NCI-H1417 (cell line): ENCODE data around the gene NFATC2.
"Not testable (repeated sequence)": the region's sequence is repeated elsewhere in the genome, so short reads cannot be mapped to it uniquely, and the experiment has no call there.

ENCODE experiments used
- DNase-seq, 3 experiments: peaks; one replicate each; lab custom pipeline; 2025; lab: John Stamatoyannopoulos, UW

Gene NFATC2

DNA sequence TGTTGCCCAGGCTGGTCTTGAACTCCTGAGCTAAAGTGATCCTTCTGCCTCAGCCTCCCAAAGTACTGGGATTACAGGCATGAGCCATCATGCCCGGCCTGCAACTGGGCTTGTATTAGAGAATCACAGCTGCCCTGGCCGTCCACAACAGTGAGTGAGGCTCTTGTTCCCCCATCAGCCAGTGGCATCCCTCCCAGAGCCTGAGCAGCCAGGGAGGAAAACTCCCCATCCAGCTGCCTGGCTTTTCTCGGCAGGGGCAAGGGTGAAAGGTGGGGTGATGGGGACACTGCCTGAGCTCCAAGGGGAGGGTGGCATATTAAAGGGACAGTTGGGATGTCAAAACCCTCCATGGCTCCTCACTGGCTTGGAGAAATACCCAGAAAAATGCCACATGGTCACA is 185.6 kb downstream of the NFATC2 start:
- DNase-seq: no peak

- no peak for DNase-seq
These were observed 187.7 kb downstream of the NFATC2 start for GRCh38 chr20:51354769-51355319.

- no peak for DNase-seq
These were observed 188.2 kb downstream of the NFATC2 start for GRCh38 chr20:51354191-51354768.

DNA sequence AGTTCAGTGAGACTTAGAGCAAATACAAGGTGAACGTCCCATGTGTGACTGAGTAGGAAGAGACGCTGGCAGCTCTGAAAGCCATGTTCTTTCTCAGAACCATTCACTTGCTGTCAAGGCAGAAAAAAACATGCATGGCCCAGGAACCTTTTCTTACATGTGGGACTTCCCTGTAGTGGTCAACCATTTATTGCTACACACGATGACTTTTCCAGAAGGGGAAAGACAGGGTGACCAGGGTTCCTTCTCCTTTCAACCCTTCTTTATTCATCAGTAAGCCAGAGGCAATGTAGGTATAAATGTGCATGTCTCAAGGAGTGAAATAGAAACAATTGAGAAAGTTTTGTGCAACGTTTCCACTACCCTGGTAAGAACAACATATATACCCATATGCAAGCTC is 189.0 kb downstream of the NFATC2 start:
- no peak for DNase-seq

DNA sequence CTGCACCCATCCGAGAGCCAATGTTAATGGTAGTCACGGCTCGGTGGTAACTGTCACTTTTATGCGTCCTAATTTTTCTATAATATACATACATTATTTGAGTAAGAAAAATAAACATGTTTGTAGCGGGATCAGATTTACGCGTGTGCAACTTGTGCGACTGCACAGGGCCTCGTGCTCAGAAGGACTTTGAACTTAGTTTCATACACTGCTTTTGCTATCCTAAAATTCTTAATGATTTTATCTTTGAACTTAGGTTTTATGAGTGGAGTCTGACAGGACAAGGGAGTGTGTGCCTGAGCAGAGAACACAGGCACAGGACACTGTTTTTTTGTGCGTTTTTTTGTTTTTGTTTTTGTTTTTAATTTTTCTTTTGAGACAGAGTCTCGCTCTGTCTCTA is 189.7 kb downstream of the NFATC2 start:
- no peak for DNase-seq

DNA sequence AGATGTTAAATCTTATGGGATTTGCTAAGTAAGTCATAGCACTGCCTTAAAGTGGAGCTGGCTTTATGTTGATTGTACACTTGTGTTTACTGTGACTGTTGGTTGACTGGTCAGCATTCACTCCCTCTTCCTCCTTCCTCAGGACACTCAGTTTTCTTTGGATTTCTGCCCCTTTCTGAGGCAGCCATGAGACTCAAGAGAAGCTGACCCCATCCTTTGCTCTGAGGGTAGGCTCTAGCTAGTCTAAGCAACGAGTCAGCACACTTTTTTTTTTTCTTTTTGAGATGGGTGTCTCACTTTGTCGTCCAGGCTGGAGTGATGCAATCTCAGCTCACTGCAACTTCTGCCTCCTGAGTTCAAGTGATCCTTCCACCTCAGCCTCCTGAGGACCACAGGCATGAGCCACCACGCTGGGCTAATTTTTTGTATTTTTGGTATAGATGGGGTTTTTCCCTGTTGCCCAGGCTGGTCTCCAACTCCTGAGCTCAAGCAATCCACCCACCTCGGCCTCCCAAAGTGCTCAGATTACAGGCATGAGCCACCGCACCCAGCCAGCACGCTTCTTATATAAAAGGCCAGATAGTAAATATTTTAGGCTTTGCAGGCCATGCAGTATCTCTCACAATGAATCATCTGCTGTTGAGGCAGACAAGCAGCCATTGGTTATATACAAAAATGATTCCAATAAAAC is 191.4 kb downstream of the NFATC2 start:
- DNase-seq: no peak

GRCh38 chr20:51348876-51349275 is 193.6 kb downstream of the NFATC2 start:
- DNase-seq: no peak

- no peak for DNase-seq
These were observed 194.7 kb downstream of the NFATC2 start for GRCh38 chr20:51347831-51348230.

DNA sequence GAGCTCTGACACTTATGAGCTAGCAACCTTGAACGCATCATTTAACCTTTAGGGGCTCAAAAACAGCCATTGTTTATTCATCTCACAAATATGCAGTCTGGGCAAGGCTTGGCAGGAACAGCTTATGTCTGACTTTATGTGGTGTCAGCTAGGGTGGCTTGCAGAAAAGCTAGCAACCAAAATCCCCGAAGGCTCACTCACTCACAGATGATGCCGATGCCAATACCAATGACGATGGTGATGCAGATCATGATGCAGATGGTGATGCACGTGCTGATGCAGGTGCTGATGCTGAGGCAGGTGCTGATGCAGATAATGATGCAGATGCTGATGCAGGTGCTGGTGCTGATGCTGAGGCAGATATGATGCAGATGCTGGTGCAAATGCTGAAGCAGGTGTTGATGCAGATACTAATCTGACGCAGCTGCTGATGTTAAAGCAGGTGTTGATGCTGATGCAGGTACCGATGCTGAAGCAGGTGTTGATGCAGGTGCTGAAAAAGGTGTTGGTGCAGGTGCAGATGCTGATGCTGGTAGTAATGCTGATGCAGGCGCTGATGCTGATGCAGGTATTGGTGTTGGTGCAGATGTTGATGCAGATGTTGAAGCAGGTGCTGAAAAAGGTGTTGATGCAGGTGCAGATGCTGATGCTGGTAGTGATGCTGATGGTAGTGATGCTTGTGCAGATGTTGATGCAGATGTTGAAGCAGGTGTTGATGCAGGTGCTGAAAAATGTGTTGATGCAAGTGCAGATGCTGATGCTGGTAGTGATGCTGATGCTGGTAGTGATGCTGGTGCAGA is 195.6 kb downstream of the NFATC2 start:
- DNase-seq: no peak

DNA sequence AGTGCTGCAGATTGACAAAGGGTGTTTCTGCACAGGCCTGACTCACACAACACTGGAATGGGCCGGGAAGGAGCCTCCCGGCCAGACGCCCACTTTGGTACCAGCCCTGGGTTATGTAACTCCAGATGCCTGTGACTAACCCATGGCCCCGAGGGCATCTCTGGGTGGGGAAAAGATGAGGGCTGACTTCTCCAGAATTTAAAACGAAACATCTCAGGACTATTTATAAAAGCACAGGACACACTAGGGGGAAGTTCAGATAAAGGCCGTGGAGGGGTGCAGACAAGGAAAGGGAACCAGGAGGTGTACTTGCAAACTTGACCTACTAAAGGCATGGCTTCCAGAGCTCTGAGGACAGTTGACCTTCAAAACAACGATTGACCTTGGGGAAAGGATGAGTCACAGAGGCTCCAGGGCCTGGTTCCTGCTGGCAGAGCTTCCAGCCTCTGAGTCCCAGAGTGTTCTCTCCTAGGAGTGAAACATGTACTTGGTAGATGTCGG is 196.9 kb downstream of the NFATC2 start:
- no peak for DNase-seq

GRCh38 chr20:51343802-51344201 is 198.7 kb downstream of the NFATC2 start:
- not testable (repeated sequence) for DNase-seq

- no peak for DNase-seq
These were observed 199.8 kb downstream of the NFATC2 start for GRCh38 chr20:51342510-51343236.

- no peak for DNase-seq
These were observed 200.9 kb downstream of the NFATC2 start for GRCh38 chr20:51341581-51341980.

- peak in 1 of 3 experiments; percentile 40 for DNase-seq
These were observed 202.1 kb downstream of the NFATC2 start for GRCh38 chr20:51340451-51340840.

- peak in 2 of 3 experiments; percentile 80 to 96 for DNase-seq
These were observed 202.6 kb downstream of the NFATC2 start for GRCh38 chr20:51339721-51340450.

DNA sequence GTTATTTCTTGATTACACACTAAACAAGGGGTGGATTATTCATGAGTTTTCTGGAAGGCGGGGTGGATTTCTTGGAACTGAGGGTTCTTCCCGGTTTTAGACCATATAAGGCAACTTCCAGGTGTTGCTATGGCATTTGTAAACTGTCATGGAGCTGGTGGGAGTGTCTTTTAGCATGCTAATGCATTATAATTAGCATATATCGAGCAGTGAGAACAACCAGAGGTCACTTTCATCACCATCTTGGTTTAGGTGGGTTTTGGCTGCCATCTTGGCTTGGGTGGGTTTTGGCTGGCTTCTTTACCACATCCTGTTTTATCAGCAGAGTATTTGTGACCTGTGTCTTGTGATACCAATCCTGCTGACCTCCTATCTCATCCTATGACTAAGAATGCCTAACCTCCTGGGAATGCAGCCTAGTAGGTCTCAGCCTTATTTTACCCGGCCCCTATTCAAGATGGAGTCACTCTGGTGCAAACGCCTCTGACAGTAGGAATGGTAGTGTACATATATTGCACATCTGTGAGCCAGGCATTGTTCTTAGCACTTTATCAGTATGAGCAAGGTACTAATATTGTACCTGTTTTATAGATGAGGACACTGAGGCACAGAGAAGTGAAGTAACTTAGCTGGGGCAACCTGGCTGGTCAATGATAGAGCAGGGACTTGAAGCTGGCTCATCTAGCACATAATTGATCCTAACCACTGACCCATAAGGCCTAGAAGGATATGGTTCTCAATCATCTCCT is 203.7 kb downstream of the NFATC2 start:
- no peak for DNase-seq

- no peak for DNase-seq
These were observed 205.3 kb downstream of the NFATC2 start for GRCh38 chr20:51337126-51337805.
